SK-N-MC (cell line): ENCODE measurements around the gene FZD4.

Experiments used
- EZH2 ChIP-seq: fragments of 200-600 bp; sonication (generic); IDR thresholded peaks from one replicate; pipeline ENCODE4 v1.6.1; 2017; ENCODE audit warnings: antibody characterized with exemption
- POLR2AphosphoS5 ChIP-seq: IDR thresholded peaks from 2 replicates; pipeline ENCODE4 v1.6.1; 2012; ENCODE audit warnings: mild to moderate bottlenecking, low read depth, low read length, borderline replicate concordance

DNA sequence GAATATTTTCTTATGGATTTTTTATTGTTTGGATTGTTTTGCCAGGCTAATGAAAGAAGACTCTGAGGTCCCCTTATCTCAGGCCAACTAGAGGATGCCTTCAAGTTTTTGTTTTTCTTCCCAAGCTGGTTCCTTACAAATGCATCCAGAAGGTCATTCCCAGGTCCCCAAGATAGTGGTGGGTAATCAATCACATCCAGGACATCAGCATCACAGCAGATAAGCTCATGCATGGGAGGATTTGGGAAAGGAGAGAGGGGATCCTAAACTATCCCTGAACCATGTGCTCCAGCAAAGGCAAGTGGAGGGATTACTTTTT, 20.7 kb downstream of the FZD4 start:
- TF ChIP-seq EZH2 (no peak), POLR2AphosphoS5 (no peak)
